GM18867 (cell line): ENCODE measurements around the gene SCYL1.
"Not testable (repeated sequence)": the region's sequence is repeated elsewhere in the genome, so short reads cannot be mapped to it uniquely, and the experiment has no call there.

Experiments used
- ATAC-seq: cut with Tn5 transposase; IDR thresholded peaks from one replicate; pipeline ENCODE4 v1.9.1; 2021; ENCODE audit warnings: mild to moderate bottlenecking, moderate library complexity; ENCODE audit not compliant: unreplicated experiment

Gene SCYL1

GRCh38 chr11:65504674-65505465, 20.0 kb upstream of the SCYL1 start:
- no peak for ATAC-seq

- no peak for ATAC-seq
These were observed 19.2 kb upstream of the SCYL1 start for GRCh38 chr11:65505466-65506289.

GRCh38 chr11:65506290-65506771, 18.6 kb upstream of the SCYL1 start:
- ATAC-seq: no peak

DNA sequence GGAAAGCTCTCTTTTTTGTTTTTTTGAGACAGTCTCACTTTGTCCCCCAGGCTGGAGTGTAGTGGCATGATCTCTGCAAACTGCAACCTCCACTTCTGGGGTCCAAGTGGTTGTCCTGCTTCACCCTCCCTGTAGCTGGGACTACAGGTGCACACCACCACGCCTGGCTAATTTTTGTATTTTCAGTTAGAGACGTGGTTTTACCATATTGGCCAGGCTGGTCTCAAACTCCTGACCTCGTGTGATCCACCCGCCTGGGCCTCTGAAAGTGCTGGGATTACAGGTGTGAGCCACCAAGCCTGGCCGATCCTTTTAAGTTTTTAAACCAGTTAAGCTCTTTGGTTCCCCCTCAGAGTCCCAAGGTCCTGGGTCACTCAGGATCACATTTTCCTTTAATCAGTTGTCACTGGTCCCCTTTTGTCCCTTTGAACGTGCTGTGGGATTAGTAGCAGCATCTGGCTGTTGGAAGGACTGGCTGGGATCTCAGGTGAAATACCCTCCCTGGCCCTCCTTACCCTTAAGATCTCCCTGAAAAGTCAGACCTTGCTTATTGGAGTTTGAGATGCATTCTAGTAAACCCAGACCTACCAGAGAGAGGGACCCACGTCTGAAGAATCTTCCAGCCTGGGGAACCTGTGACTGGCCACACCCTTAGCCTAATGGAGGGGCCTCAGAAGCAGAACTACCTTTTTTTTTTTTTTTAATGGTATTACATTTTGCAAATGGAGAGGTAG, 17.9 kb upstream of the SCYL1 start:
- peak; percentile 27 for ATAC-seq

GRCh38 chr11:65512311-65512710, 12.6 kb upstream of the SCYL1 start:
- ATAC-seq: not testable (repeated sequence)

DNA sequence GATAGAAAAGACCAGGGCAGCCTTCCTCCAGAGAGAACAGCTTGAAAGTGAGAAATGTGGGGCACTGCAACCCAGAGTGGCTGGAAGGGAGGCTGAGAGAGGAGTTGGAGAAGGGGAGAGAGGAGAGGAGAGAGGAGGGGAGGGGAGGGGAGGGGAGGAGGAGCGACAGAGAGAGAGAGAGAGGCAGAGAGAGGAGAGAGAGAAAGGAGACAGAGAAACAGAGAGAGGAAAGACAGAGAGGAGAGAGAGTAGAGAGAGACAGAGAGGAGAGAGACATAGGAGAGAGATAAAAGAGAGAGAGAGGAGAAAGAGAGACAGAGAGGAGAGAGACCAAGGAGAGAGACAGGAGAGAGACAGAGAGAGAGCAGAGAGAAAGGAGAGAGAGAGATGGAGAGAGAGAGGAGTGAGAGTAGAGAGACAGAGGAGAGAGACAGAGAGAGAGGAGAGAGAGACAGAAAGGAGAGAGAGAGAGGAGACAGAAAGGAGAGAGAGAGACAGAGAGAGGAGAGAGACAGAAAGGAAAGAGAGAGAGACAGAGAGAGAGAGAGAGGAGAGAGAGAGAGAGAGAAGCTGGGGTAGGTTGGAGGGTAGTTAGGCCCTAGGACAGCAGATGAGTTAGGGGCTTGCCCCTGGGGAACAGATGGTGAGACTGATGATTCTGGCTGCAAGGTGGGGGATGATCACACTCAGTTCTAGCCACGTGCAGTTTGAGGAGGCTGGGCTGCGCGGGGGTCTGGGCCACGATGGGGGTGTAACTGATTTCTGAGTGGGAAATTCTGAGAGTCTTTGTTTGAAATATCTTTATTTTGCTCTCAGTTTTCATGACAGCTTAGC, 8.5 kb upstream of the SCYL1 start:
- no peak for ATAC-seq

DNA sequence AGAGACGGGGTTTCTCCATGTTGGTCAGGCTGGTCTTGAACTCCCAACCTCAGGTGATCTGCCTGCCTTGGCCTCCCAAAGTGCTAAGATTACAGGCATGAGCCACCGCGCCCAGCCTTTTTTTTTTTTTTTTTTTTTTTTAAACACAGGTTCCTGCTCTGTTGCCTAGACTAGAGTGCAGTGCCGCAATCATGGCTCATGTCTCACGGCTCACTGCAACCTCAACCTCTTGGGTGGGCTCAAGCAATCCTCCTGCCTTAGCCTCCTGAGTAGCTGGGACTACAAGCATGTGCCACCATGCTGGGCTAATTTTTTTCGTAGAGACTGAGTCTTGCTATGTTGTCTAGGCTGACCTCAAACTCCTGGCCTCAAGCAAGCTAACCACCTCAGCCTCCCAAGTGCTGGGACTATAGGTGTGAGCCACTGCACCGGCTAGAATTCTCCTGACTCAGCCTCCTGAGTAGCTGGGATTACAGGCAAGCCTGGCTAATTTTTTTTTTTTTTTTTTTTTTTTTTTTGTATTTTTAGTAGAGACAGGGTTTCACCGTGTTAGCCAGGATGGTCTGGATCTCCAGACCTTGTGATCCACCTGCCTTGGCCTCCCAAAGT, 5.8 kb upstream of the SCYL1 start:
- not testable (repeated sequence) for ATAC-seq

DNA sequence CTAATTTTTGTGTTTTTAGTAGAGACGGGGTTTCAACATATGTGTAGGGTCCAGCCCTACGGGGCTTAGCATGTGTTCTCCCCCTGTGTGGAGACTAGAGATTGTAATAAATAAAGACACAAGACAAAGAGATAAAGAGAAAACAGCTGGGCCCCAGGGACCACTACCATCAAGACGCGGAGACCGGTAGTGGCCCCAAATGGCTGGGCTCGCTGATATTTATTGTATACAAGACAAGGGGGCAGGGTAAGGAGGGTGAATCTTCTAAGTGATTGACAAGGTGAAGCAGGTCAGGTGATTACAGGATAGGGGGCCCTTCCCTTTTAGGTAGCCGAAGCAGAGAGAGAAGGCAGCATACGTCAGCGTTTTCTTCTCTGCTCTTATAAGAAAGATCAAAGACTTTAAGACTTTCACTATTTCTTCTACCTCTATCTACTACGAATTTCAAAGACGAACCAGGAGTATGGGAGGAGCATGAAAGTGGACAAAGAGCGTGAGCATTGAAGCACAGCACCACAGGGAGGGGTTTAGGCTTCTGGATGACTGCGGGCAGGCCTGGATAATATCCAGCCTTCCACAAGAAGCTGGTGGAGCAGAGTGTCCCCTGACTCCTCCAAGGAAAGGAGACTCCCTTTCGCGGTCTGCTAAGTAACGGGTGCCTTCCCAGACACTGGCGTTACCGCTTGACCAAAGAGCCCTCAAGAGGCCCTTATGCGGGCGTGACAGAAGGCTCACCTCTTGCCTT, 2.9 kb upstream of the SCYL1 start:
- ATAC-seq: not testable (repeated sequence)

DNA sequence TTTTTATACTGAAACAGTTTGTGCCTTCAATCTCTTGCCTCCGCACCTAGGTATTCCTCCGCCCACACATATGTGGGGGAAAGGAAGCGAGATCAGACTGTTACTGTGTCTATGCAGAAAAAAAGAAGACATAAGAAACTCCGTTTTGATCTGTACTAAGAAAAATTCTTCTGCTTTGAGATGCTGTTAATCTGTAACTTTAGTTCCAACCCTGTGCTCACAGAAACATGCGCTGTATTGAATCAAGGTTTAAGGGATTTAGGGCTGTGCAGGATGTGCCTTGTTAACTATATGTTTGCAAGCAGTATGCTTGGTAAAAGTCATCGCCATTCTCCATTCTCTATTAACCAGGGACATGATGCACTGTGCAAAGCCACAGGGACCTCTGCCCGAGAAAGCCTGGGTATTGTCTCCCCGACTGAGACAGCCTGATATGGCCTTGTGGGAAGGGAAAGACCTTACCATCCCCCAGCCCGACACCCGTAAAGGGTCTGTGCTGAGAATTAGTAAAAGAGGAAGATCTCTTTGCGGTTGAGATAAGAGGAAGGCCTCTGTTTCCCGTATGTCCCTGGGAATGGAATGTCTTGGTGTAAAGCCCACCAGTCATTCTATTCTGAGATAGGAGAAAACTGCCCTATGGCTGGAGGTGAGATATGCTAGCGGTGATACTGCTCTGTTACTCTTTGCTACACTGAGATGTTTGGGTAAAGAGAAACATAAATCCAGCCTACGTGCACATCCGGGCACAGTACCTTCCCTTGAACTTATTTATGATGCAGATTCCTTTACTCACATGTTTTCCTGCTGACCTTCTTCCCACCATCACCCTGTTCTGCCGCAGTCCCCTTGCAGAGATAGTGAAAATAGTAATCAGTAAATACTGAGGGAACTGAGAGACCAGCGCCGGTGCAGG, 1.9 kb upstream of the SCYL1 start:
- ATAC-seq: not testable (repeated sequence)

DNA sequence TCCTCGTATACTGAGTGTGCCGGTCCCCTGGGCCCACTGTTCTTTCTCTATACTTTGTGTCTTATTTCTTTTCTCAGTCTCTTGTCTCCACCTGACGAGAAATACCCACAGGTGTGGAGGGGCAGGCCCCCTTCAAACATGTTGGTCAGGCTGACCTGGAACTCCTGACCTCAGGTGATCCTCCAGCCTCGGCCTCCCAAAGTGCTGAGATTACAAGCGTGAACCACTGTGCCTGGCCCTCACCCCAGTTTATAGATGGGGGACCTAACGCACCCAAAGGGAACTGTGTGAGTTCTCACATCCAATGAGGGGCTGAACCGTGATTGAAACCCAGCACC, 1.3 kb upstream of the SCYL1 start:
- ATAC-seq: not testable (repeated sequence)

GRCh38 chr11:65524014-65524740, 706 bp upstream of the SCYL1 start:
- ATAC-seq: no peak

- no peak for ATAC-seq
These were observed 930 bp downstream of the SCYL1 start for GRCh38 chr11:65525546-65526480.

DNA sequence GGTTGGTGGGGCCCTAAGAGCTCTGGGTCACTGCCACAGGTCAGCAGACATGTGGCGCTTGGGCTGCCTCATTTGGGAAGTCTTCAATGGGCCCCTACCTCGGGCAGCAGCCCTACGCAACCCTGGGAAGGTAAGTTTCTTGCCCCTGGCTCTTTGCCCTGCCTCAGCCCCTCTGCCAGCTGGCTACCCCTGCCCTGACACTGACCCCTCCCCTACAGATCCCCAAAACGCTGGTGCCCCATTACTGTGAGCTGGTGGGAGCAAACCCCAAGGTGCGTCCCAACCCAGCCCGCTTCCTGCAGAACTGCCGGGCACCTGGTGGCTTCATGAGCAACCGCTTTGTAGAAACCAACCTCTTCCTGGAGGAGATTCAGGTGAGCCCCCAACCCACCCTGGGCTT, 1.9 kb downstream of the SCYL1 start:
- ATAC-seq: no peak

- no peak for ATAC-seq
These were observed 4.0 kb downstream of the SCYL1 start for GRCh38 chr11:65528819-65529350.

GRCh38 chr11:65529475-65530156, 4.7 kb downstream of the SCYL1 start:
- no peak for ATAC-seq

DNA sequence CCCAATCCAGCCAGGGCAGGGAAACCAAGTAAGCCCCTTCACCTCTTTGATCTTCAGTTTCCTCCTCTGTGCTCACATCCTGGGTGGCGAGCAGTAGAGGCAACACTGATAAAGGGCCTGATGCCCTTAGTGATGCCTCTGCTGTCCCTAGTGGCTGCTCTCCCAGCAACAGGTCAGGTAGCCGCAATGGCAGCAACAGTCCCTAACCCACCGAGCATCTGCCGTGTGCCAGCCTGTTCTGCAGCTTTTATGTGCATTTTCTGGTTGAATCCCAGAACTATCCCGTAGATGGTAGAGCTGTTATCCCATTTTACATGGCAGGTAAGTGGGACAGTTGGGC, 5.2 kb downstream of the SCYL1 start:
- ATAC-seq: no peak
